Glutamatergic neuron (in vitro differentiated cells): ENCODE data around the gene OR52N2. TPM values are rescaled to one million over a fixed set of nuclear protein-coding genes. Genes with fewer than 3 reads are reported as not detected.

Experiments used
- DNase-seq: peaks from one replicate; pipeline ENCODE4 v3.0.0; 2022
- H3K27ac Mint-ChIP-seq: one replicate; pipeline ENCODE4 v1.8.0; 2020; ENCODE audit warnings: mild to moderate bottlenecking, mixed read lengths, inconsistent platforms; ENCODE audit not compliant: unreplicated experiment
- H3K27me3 Mint-ChIP-seq: one replicate; pipeline ENCODE4 v1.8.0; 2020; ENCODE audit warnings: mild to moderate bottlenecking, moderate library complexity, mixed read lengths, inconsistent platforms; ENCODE audit not compliant: unreplicated experiment
- H3K36me3 Mint-ChIP-seq: one replicate; pipeline ENCODE4 v1.8.0; 2020; ENCODE audit warnings: mild to moderate bottlenecking, mixed read lengths, inconsistent platforms; ENCODE audit not compliant: unreplicated experiment
- H3K4me1 Mint-ChIP-seq: one replicate; pipeline ENCODE4 v1.8.0; 2020; ENCODE audit warnings: mild to moderate bottlenecking, low read depth, mixed read lengths, inconsistent platforms; ENCODE audit not compliant: unreplicated experiment
- H3K4me3 Mint-ChIP-seq: one replicate; pipeline ENCODE4 v1.8.0; 2020; ENCODE audit warnings: mild to moderate bottlenecking, mixed read lengths, inconsistent platforms; ENCODE audit not compliant: unreplicated experiment
- H3K9me3 Mint-ChIP-seq: one replicate; pipeline ENCODE4 v1.8.0; 2020; ENCODE audit warnings: mild to moderate bottlenecking, moderate library complexity, mixed read lengths, inconsistent platforms; ENCODE audit not compliant: unreplicated experiment
- CTCF ChIP-seq: fragments of 200-600 bp; sonication (generic); IDR thresholded peaks from one replicate; pipeline ENCODE4 v1.5.0; 2021; ENCODE audit not compliant: partially characterized antibody, unreplicated experiment
- total RNA-seq: library from RNA; stranded (reverse); fragmentation: NEBNext Ultra II Directional; extraction: Animal tissue kit (Norgen Biotek cat#: 25700); gene quantifications from one replicate; pipeline ENCODE4 v1.2.1, GENCODE V29; 2021; ENCODE audit not compliant: unreplicated experiment

Gene OR52N2
- total RNA-seq, 1 donor from 2014 or later: not detected

- no peak for DNase-seq
- Mint-ChIP-seq H3K4me3 (no peak overlapping the region), H3K27ac (no peak overlapping the region), H3K27me3 (no peaks in the 10 kb centered on the region), H3K36me3 (no peaks in the 10 kb centered on the region), H3K4me1 (no peaks in the 10 kb centered on the region), H3K9me3 (no peaks in the 10 kb centered on the region)
- TF ChIP-seq CTCF: no peak
Measured at GRCh38 chr11:5846701-5847100, 38.0 kb downstream of the OR52N2 start.

- Mint-ChIP-seq H3K9me3 (no peaks in the 10 kb centered on the region), H3K36me3 (no peaks in the 10 kb centered on the region), H3K27me3 (no peaks in the 10 kb centered on the region), H3K4me3 (no peak overlapping the region), H3K4me1 (no peaks in the 10 kb centered on the region), H3K27ac (no peak overlapping the region)
- no peak for DNase-seq
- no peak for TF ChIP-seq CTCF
Measured at GRCh38 chr11:5847711-5848110, 39.0 kb downstream of the OR52N2 start.

GRCh38 chr11:5851002-5851401 is 42.3 kb downstream of the OR52N2 start:
- H3K27me3 Mint-ChIP-seq: no peaks in the 10 kb centered on the region
- no peak for DNase-seq
- peaks cover 4% of the 10 kb centered on the region for H3K9me3 Mint-ChIP-seq
- no peak for TF ChIP-seq CTCF
- no peak overlapping the region for H3K4me3 Mint-ChIP-seq
- no peaks in the 10 kb centered on the region for H3K36me3 Mint-ChIP-seq
- no peaks in the 10 kb centered on the region for H3K4me1 Mint-ChIP-seq
- no peak overlapping the region for H3K27ac Mint-ChIP-seq

DNA sequence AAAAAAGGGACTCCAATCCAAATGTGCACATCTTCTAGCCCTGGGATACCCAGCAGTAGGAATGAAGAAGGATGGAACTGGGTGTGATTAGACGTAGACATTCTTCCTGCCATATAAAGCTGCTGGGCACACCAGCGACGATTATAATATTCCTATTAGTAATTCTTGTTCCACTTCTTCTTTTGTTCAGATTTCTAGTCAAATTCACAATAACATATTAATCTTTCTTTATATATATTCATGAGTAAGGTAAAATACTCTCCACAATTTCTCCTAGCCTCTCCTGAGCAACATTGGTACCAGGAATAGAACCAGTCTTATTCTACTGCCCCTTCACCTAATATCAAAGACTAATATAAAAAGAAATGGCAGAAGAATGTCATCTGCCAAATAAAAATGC is 48.9 kb downstream of the OR52N2 start, which contains the start of gene OR52E8:
Gene OR52E8 (minus strand): TSS at position 101 of the 400 bp plus-strand sequence. CDS start 0 bp downstream, at position 101.
- no peaks in the 10 kb centered on the region for H3K4me1 Mint-ChIP-seq
- no peak within 1 kb of the TSS for H3K27ac Mint-ChIP-seq
- no peak for DNase-seq
- H3K27me3 Mint-ChIP-seq: no peaks in the 10 kb centered on the region
- no peak within 1 kb of the TSS for H3K4me3 Mint-ChIP-seq
- no peak for TF ChIP-seq CTCF
- peaks cover 4% of the 10 kb centered on the region for H3K9me3 Mint-ChIP-seq
- H3K36me3 Mint-ChIP-seq: no peaks in the 10 kb centered on the region

DNA sequence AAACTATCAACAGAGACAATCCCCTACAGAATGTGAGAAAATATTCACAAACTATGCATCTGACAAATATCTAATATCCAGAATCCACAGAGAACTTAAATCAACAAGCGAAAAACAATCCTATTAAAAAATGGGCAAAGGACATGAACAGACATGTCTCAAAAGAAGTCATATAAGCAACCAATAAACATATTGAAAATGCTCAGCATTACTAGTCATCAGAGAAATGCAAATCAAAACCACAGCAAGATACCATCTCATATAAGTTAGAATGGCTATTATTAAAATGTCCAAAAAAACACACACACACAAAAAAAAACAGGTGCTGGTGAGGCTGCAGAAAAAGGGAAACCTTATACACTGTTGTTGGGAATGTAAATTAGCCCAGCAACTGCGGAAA is 57.1 kb downstream of the OR52N2 start:
- H3K27ac Mint-ChIP-seq: no peak overlapping the region
- no peaks in the 10 kb centered on the region for H3K9me3 Mint-ChIP-seq
- no peaks in the 10 kb centered on the region for H3K4me1 Mint-ChIP-seq
- no peak overlapping the region for H3K4me3 Mint-ChIP-seq
- TF ChIP-seq CTCF: no peak
- no peak for DNase-seq
- H3K27me3 Mint-ChIP-seq: no peaks in the 10 kb centered on the region
- no peaks in the 10 kb centered on the region for H3K36me3 Mint-ChIP-seq

Other genes starting within 250 kb of the OR52N2 start
- gene OR52B6, start 228.0 kb upstream of the OR52N2 start, total RNA-seq: not detected
- gene TRIM6, start 212.3 kb upstream of the OR52N2 start, total RNA-seq: 0.64 TPM
- gene TRIM34, start 183.9 kb upstream of the OR52N2 start, total RNA-seq: not detected
- 2.6 TPM for gene TRIM5, start 123.8 kb upstream of the OR52N2 start, total RNA-seq
- gene TRIM22, start 119.1 kb upstream of the OR52N2 start, total RNA-seq: 5.0 TPM
- not detected for gene OR56B1, start 72.5 kb upstream of the OR52N2 start, total RNA-seq
- not detected for gene OR52N4, start 54.7 kb upstream of the OR52N2 start, total RNA-seq
- not detected for gene OR52N5, start 25.6 kb upstream of the OR52N2 start, total RNA-seq
- not detected for gene OR52N1, start 17.7 kb upstream of the OR52N2 start, total RNA-seq
- not detected for gene OR52E6, start 33.0 kb downstream of the OR52N2 start, total RNA-seq
- not detected for gene OR52E8, start 48.8 kb downstream of the OR52N2 start, total RNA-seq
- not detected for gene OR52E4, start 71.7 kb downstream of the OR52N2 start, total RNA-seq
- gene OR52E5, start 84.3 kb downstream of the OR52N2 start, total RNA-seq: not detected
- not detected for gene OR56A3, start 133.3 kb downstream of the OR52N2 start, total RNA-seq
- not detected for gene OR56A5, start 159.6 kb downstream of the OR52N2 start, total RNA-seq
- not detected for gene OR52L1, start 178.1 kb downstream of the OR52N2 start, total RNA-seq
- gene OR56A4, start 198.0 kb downstream of the OR52N2 start, total RNA-seq: 0.34 TPM
- gene OR56A1, start 221.8 kb downstream of the OR52N2 start, total RNA-seq: 0.15 TPM